GM23338 (cell line): ENCODE results near the gene PDGFRA.

Source experiments
- EZH2 ChIP-seq: fragments of 200-600 bp; sonication (generic); IDR thresholded peaks from one replicate; pipeline ENCODE4 v1.8.0; 2017; ENCODE audit warnings: antibody characterized with exemption, mild to moderate bottlenecking, low read depth; ENCODE audit not compliant: unreplicated experiment
- JUNB ChIP-seq: IDR thresholded peaks from one replicate; pipeline ENCODE4 v1.6.1; 2016; ENCODE audit warnings: antibody characterized with exemption; ENCODE audit not compliant: unreplicated experiment
- NANOG ChIP-seq: IDR thresholded peaks from 2 replicates; pipeline ENCODE4 v1.6.1; 2016; ENCODE audit warnings: antibody characterized with exemption, borderline replicate concordance
- POLR2AphosphoS5 ChIP-seq: IDR thresholded peaks from 2 replicates; pipeline ENCODE4 v1.6.1; 2016; ENCODE audit warnings: antibody characterized with exemption, low read depth

DNA sequence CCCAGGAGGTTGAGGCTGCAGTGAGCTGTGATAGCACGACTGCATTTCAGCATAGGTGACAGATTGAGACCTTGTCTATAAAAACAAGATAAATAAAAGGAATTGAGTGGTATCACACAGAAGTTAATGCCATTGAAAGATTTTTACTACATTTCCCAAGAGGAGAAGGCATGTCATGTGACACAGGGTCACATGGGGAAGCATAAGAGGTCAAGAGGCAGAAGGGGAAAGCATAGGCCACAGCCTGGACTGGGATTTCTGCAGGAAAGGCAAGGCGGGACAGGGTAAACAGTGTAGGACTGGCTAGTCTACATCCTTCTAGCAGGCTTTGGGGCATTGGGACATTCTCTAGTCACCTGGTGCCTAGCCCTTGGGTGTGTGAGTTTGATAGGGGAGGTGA, 88.6 kb downstream of the PDGFRA start:
- TF ChIP-seq EZH2 (no peak), JUNB (no peak), POLR2AphosphoS5 (no peak), NANOG (no peak)
